ENCODE results near the gene B3GNT5. TPM values are rescaled to one million over a fixed set of nuclear protein-coding genes. Genes with fewer than 3 reads are reported as not detected.

Gene B3GNT5
- total and polyA plus RNA-seq, 2 of the 8 experiments (the other 6 are each of a cell fraction or from before 2014, with no cell fraction given) = 2.4 to 9.7 TPM

- no peak overlapping the region for H2BK5ac ChIP-seq (ENCODE audit: low read depth, low read length)
- H2AK5ac ChIP-seq (ENCODE audit: low read depth, low read length) = no peak overlapping the region
- H3K79me1 ChIP-seq (ENCODE audit: low read depth, low read length) = no peaks in the 10 kb centered on the region
- H3K9me3 ChIP-seq (ENCODE audit: insufficient read depth in 2 of 2, low read depth in 1 of 2, low read length in 1 of 2) = no peaks in the 10 kb centered on the region
- 95% methylated on average over 13 of the region's 13 CpGs; no CpG with 5 or more reads in 1 of the 2 experiments for WGBS, 2 experiments (ENCODE audit: extremely low coverage in 1 of 2, insufficient coverage in 1 of 2, insufficient read length in 1 of 2, insufficient replicate concordance in 2 of 2, low coverage in 1 of 2, low lambda C conversion rate in 2 of 2, missing lambda C conversion rate in 1 of 2)
- no peak overlapping the region for H4K91ac ChIP-seq (replicated peaks; ENCODE audit: insufficient read length, low read length)
- no peak overlapping the region for H4K8ac ChIP-seq (ENCODE audit: extremely low read depth, insufficient read depth, low read length)
- no peak overlapping the region for H3K4me3 ChIP-seq (ENCODE audit: extremely low read depth in 1 of 4, insufficient read depth in 2 of 4, low read depth in 3 of 4, low read length in 4 of 4)
- H3K4me1 ChIP-seq (replicated peaks in 1 of 4; ENCODE audit: control insufficient read depth in 3 of 4, insufficient read depth in 4 of 4, low read length in 3 of 4) = peaks cover 8 to 31% (median 14%) of the 10 kb centered on the region in 4 experiments
- no peak for DNase-seq (ENCODE audit: low read depth in 1 of 2, low spot score in 2 of 2)
- no peaks in the 10 kb centered on the region for H3K27me3 ChIP-seq (replicated peaks in 1 of 4; ENCODE audit: control insufficient read depth in 3 of 4, extremely low read depth in 1 of 4, insufficient read depth in 3 of 4, low read length in 3 of 4)
- no peaks in the 10 kb centered on the region for H3K23me2 ChIP-seq (ENCODE audit: low read depth, low read length)
- no peak overlapping the region for H3K4me2 ChIP-seq (ENCODE audit: insufficient read depth in 1 of 2, low read depth in 2 of 2, low read length in 2 of 2)
- peaks cover 0 to 9% of the 10 kb centered on the region in 2 experiments; a peak in 1 of 4 replicates for H3K79me2 ChIP-seq (ENCODE audit: control insufficient read depth in 1 of 2, insufficient read depth in 2 of 2, low read length in 2 of 2)
- peaks cover 0 to 6% (median 3%) of the 10 kb centered on the region in 4 experiments; a peak in 2 of 8 replicates for H3K36me3 ChIP-seq (ENCODE audit: control insufficient read depth in 2 of 4, insufficient read depth in 4 of 4, low read length in 3 of 4)
- H4K5ac ChIP-seq (ENCODE audit: insufficient read length, low read depth, low read length) = no peak overlapping the region
- no peaks in the 10 kb centered on the region for H4K20me1 ChIP-seq (replicated peaks in 1 of 2; ENCODE audit: control insufficient read depth in 1 of 2, insufficient read depth in 2 of 2, low read length in 2 of 2)
- H2BK15ac ChIP-seq (ENCODE audit: low read length) = no peak overlapping the region
- ChIA-PET CTCF (ENCODE audit: partially characterized antibody) (no interaction called here), POLR2A (ENCODE audit: partially characterized antibody) (interaction anchor here (1.0 kb wide), 1 partner anchor 11 kb away, joined by 4 read pairs; no protein-coding TSS in a partner anchor)
- H3K23ac ChIP-seq (ENCODE audit: insufficient read length) = no peak overlapping the region
- no peak overlapping the region for H3K4ac ChIP-seq (replicated peaks; ENCODE audit: insufficient read length, low read depth, low read length)
- no peak overlapping the region for H3K18ac ChIP-seq (ENCODE audit: extremely low read depth, low read length)
- H2BK20ac ChIP-seq (ENCODE audit: low read length) = no peak overlapping the region
- no peak overlapping the region for H3K56ac ChIP-seq (replicated peaks; ENCODE audit: insufficient read length, low read depth, low read length)
- no peak overlapping the region for H2BK120ac ChIP-seq (replicated peaks; ENCODE audit: low read depth, low read length)
- no peak overlapping the region for H2AFZ ChIP-seq (ENCODE audit: low read length)
- FAIRE-seq = no peak
- no peak overlapping the region for H3K14ac ChIP-seq (ENCODE audit: insufficient read length)
- no peak overlapping the region for H2BK12ac ChIP-seq (ENCODE audit: low read depth, low read length)
- H3K9ac ChIP-seq (replicated peaks in 1 of 4; ENCODE audit: extremely low read depth in 1 of 4, low read depth in 3 of 4, low read length in 3 of 4) = no peak overlapping the region
- H3K27ac ChIP-seq (ENCODE audit: low read depth, low read length) = no peak overlapping the region
- TF ChIP-seq NRF1 (IDR thresholded peaks at IDR 0.05; ENCODE audit: low read depth, low read length) (no peak), KDM1A (IDR thresholded peaks at IDR 0.05; ENCODE audit: borderline replicate concordance, low read length) (no peak), RFX5 (IDR thresholded peaks at IDR 0.05; ENCODE audit: borderline replicate concordance, low read depth, low read length) (no peak)
Observed at GRCh38 chr3:183269345-183269744, 16.3 kb downstream of the B3GNT5 start.

Measured in H1 (cell line).